CD8-positive, alpha-beta memory T cell (primary cell): Measurements from ENCODE around the gene KLK1. TPM values are rescaled to one million over a fixed set of nuclear protein-coding genes. Genes with fewer than 3 reads are reported as not detected.
"Not testable (repeated sequence)": the region's sequence is repeated elsewhere in the genome, so short reads cannot be mapped to it uniquely, and the experiment has no call there.

Source experiments
- CTCF ChIA-PET: fragments of 350-600 bp; sonication (Branson Sonifier 250); formaldehyde crosslinking; loops from one replicate; lab custom pipeline; 2021; ENCODE audit warnings: antibody characterized with exemption; lab: Charles Lee
- POLR2A ChIA-PET: fragments of 350-600 bp; sonication (Branson Sonifier 250); formaldehyde crosslinking; loops from one replicate; lab custom pipeline; 2021; ENCODE audit warnings: antibody characterized with exemption; lab: Charles Lee
- DNase-seq, 5 donors: peaks; one replicate each; pipeline versions ENCODE4 v3.0.0 to v3.0.0-alpha.2; 2020 to 2022; ENCODE audit warnings: mixed read lengths in 1 of 5
- H3K27ac ChIP-seq: one replicate; pipeline ENCODE4 v1.7.0; 2013; ENCODE audit warnings: low read depth, mild to moderate bottlenecking, low read length, moderate library complexity
- H3K27me3 ChIP-seq: 2 replicates; pipeline ENCODE4 v1.7.0; 2013; ENCODE audit warnings: low read length, mild to moderate bottlenecking; ENCODE audit not compliant: insufficient read depth, poor library complexity, severe bottlenecking
- H3K36me3 ChIP-seq: 2 replicates; pipeline ENCODE4 v1.7.0; 2013; ENCODE audit warnings: mild to moderate bottlenecking, low read length, moderate library complexity; ENCODE audit not compliant: insufficient read depth
- H3K4me1 ChIP-seq: 2 replicates; pipeline ENCODE4 v1.7.0; 2013; ENCODE audit warnings: mild to moderate bottlenecking, low read length, moderate library complexity; ENCODE audit not compliant: insufficient read depth
- H3K4me3 ChIP-seq: 2 replicates; pipeline ENCODE4 v1.7.0; 2013; ENCODE audit warnings: mild to moderate bottlenecking, low read length
- H3K9me3 ChIP-seq: 2 replicates; pipeline ENCODE4 v1.7.0; 2013; ENCODE audit warnings: mild to moderate bottlenecking, low read length
- H3K27ac Mint-ChIP-seq, 8 donors: one replicate each; pipeline ENCODE4 v1.8.0; 2020 to 2021; ENCODE audit warnings: mixed read lengths in 8 of 8, mild to moderate bottlenecking in 6 of 8, inconsistent platforms in 3 of 8, moderate library complexity in 3 of 8
- H3K27me3 Mint-ChIP-seq, 2 donors: one replicate each; pipeline ENCODE4 v1.8.0; 2020 to 2021; ENCODE audit warnings: mixed read lengths in 2 of 2, mild to moderate bottlenecking in 1 of 2, moderate library complexity in 1 of 2
- H3K36me3 Mint-ChIP-seq, 3 donors: one replicate each; pipeline ENCODE4 v1.8.0; 2020 to 2021; ENCODE audit warnings: mixed read lengths in 3 of 3, inconsistent platforms in 1 of 3, mild to moderate bottlenecking in 1 of 3
- H3K4me1 Mint-ChIP-seq, 3 donors: one replicate each; pipeline ENCODE4 v1.8.0; 2020 to 2021; ENCODE audit warnings: mixed read lengths in 3 of 3, inconsistent platforms in 1 of 3, mild to moderate bottlenecking in 1 of 3
- H3K4me3 Mint-ChIP-seq, 7 donors: one replicate each; pipeline ENCODE4 v1.8.0; 2020 to 2021; ENCODE audit warnings: mixed read lengths in 7 of 7, mild to moderate bottlenecking in 6 of 7, moderate library complexity in 4 of 7, inconsistent platforms in 2 of 7
- H3K9me3 Mint-ChIP-seq, 5 donors: one replicate each; pipeline ENCODE4 v1.8.0; 2020 to 2022; ENCODE audit warnings: mixed read lengths in 5 of 5, mild to moderate bottlenecking in 3 of 5, moderate library complexity in 2 of 5, inconsistent platforms in 1 of 5
- polyA plus RNA-seq: library from polyadenylated mRNA; unstranded; fragments of 300-500 nt; fragmentation: Illumina TruSeq; gene quantifications from one replicate; pipeline ENCODE4 v1.2.3, GENCODE V29; 2021
- total RNA-seq, 2 experiments: library from RNA; stranded (reverse); gene quantifications; one replicate each; pipeline ENCODE4 v1.2.3, GENCODE V29; 2021

Gene KLK1
- total and polyA plus RNA-seq, 3 experiments from 2014 or later: 0.27 to 0.39 TPM; not detected in 1

- Mint-ChIP-seq H3K4me3 (no peak overlapping the region), H3K27ac (no peak overlapping the region), H3K36me3 (no peaks in the 10 kb centered on the region), H3K27me3 (peaks cover 20 to 42% of the 10 kb centered on the region in 2 donors), H3K9me3 (peaks cover 0 to 4% (median 2%) of the 10 kb centered on the region in 5 donors), H3K4me1 (peaks cover 0 to 1% (median 0%) of the 10 kb centered on the region in 3 donors)
- peaks cover under 1% of the 10 kb centered on the region for H3K27me3 ChIP-seq
- H3K36me3 ChIP-seq: no peaks in the 10 kb centered on the region
- H3K4me3 ChIP-seq: no peak overlapping the region
- H3K27ac ChIP-seq: no peak overlapping the region
- CTCF ChIA-PET: no interaction called here
- H3K9me3 ChIP-seq: no peaks in the 10 kb centered on the region
- DNase-seq: no peak
- H3K4me1 ChIP-seq: no peaks in the 10 kb centered on the region
- POLR2A ChIA-PET: no interaction called here
Observed at GRCh38 chr19:50772476-50772875, 51.1 kb downstream of the KLK1 start.

- H3K9me3 ChIP-seq: no peaks in the 10 kb centered on the region
- H3K27ac ChIP-seq: no peak overlapping the region
- ChIA-PET CTCF (no interaction called here), POLR2A (no interaction called here)
- peaks cover 0 to 3% (median 0%) of the 10 kb centered on the region in 5 donors for H3K9me3 Mint-ChIP-seq
- no peak overlapping the region for H3K4me3 Mint-ChIP-seq
- no peaks in the 10 kb centered on the region for H3K36me3 Mint-ChIP-seq
- no peaks in the 10 kb centered on the region for H3K4me1 Mint-ChIP-seq
- H3K27me3 Mint-ChIP-seq: peaks cover 12 to 38% of the 10 kb centered on the region in 2 donors
- no peak overlapping the region for H3K4me3 ChIP-seq
- no peaks in the 10 kb centered on the region for H3K36me3 ChIP-seq
- no peaks in the 10 kb centered on the region for H3K27me3 ChIP-seq
- no peaks in the 10 kb centered on the region for H3K4me1 ChIP-seq
- no peak overlapping the region for H3K27ac Mint-ChIP-seq
- no peak for DNase-seq
Observed at GRCh38 chr19:50770888-50771287, 52.7 kb downstream of the KLK1 start.

- CTCF ChIA-PET, POLR2A ChIA-PET, H3K4me3 Mint-ChIP-seq, H3K4me3 ChIP-seq, H3K4me1 ChIP-seq, H3K9me3 Mint-ChIP-seq, H3K27me3 ChIP-seq, DNase-seq, H3K9me3 ChIP-seq, H3K36me3 Mint-ChIP-seq, H3K4me1 Mint-ChIP-seq, H3K27ac Mint-ChIP-seq, H3K27ac ChIP-seq, H3K36me3 ChIP-seq: not testable (repeated sequence)
- H3K27me3 Mint-ChIP-seq: peaks cover 9 to 36% of the 10 kb centered on the region in 2 donors
Observed at GRCh38 chr19:50770164-50770563, 53.4 kb downstream of the KLK1 start, which contains the start of gene GPR32. Gene GPR32, plus strand, starts transcription at chr19:50770464. Its CDS starts 137 bp downstream, at chr19:50770601.

Other genes with a start within 250 kb of the KLK1 start
- under 1 TPM; 0.11 to 0.24 TPM for gene SYT3, start 183.9 kb downstream of the KLK1 start, total RNA-seq
- gene SYT3, start 183.9 kb downstream of the KLK1 start, polyA plus RNA-seq: 0.09 TPM
- not detected for gene C19orf81, start 174.3 kb downstream of the KLK1 start, total RNA-seq
- gene C19orf81, start 174.3 kb downstream of the KLK1 start, polyA plus RNA-seq: not detected
- not detected for gene SHANK1, start 104.0 kb downstream of the KLK1 start, total RNA-seq
- not detected for gene SHANK1, start 104.0 kb downstream of the KLK1 start, polyA plus RNA-seq
- under 1 TPM; 0.31 to 0.53 TPM for gene CLEC11A, start 100.4 kb downstream of the KLK1 start, total RNA-seq
- 1.9 TPM for gene CLEC11A, start 100.4 kb downstream of the KLK1 start, polyA plus RNA-seq
- gene GPR32, start 53.3 kb downstream of the KLK1 start, total RNA-seq: not detected
- gene GPR32, start 53.3 kb downstream of the KLK1 start, polyA plus RNA-seq: not detected
- not detected for gene ACP4, start 33.4 kb downstream of the KLK1 start, total RNA-seq
- not detected for gene ACP4, start 33.4 kb downstream of the KLK1 start, polyA plus RNA-seq
- not detected for gene KLK15, start 9.8 kb upstream of the KLK1 start, total RNA-seq
- gene KLK15, start 9.8 kb upstream of the KLK1 start, polyA plus RNA-seq: not detected
- gene KLK3, start 31.1 kb upstream of the KLK1 start, total RNA-seq: not detected
- not detected for gene KLK3, start 31.1 kb upstream of the KLK1 start, polyA plus RNA-seq
- gene KLK2, start 49.7 kb upstream of the KLK1 start, total RNA-seq: not detected
- not detected for gene KLK2, start 49.7 kb upstream of the KLK1 start, polyA plus RNA-seq
- gene KLK4, start 87.6 kb upstream of the KLK1 start, total RNA-seq: not detected
- gene KLK4, start 87.6 kb upstream of the KLK1 start, polyA plus RNA-seq: not detected
- not detected for gene KLK5, start 129.3 kb upstream of the KLK1 start, total RNA-seq
- not detected for gene KLK5, start 129.3 kb upstream of the KLK1 start, polyA plus RNA-seq
- not detected for gene KLK6, start 145.8 kb upstream of the KLK1 start, total RNA-seq
- not detected for gene KLK6, start 145.8 kb upstream of the KLK1 start, polyA plus RNA-seq
- not detected for gene KLK7, start 160.1 kb upstream of the KLK1 start, total RNA-seq
- not detected for gene KLK7, start 160.1 kb upstream of the KLK1 start, polyA plus RNA-seq
- not detected for gene KLK8, start 177.8 kb upstream of the KLK1 start, total RNA-seq
- gene KLK8, start 177.8 kb upstream of the KLK1 start, polyA plus RNA-seq: not detected
- gene KLK10, start 195.9 kb upstream of the KLK1 start, total RNA-seq: not detected
- gene KLK10, start 195.9 kb upstream of the KLK1 start, polyA plus RNA-seq: not detected
- not detected for gene KLK11, start 202.8 kb upstream of the KLK1 start, total RNA-seq
- not detected for gene KLK11, start 202.8 kb upstream of the KLK1 start, polyA plus RNA-seq
- not detected for gene KLK12, start 211.2 kb upstream of the KLK1 start, total RNA-seq
- not detected for gene KLK12, start 211.2 kb upstream of the KLK1 start, polyA plus RNA-seq
- gene KLK13, start 241.3 kb upstream of the KLK1 start, total RNA-seq: not detected
- not detected for gene KLK13, start 241.3 kb upstream of the KLK1 start, polyA plus RNA-seq